BJ (cell line): ENCODE results near the gene SLC6A16. TPM values are rescaled to one million over a fixed set of nuclear protein-coding genes. Genes with fewer than 3 reads are reported as not detected.
"Not testable (repeated sequence)": the region's sequence is repeated elsewhere in the genome, so short reads cannot be mapped to it uniquely, and the experiment has no call there.

ENCODE experiments used
- CTCF ChIA-PET: fragments of 350-600 bp; formaldehyde crosslinking; extraction: SDS; loops from one replicate; lab custom pipeline; 2021; ENCODE audit warnings: antibody characterized with exemption, inconsistent platforms; lab: Yijun Ruan, JAX
- POLR2A ChIA-PET: fragments of 300-600 bp; sonication (Branson Sonifier 250); formaldehyde crosslinking; extraction: SDS; loops from one replicate; lab custom pipeline; 2021; ENCODE audit warnings: antibody characterized with exemption; lab: Charles Lee
- DNase-seq: peaks from one replicate; pipeline ENCODE4 v3.0.0-alpha.2; 2011; ENCODE audit warnings: low read depth
- H3K27me3 ChIP-seq: 2 replicates; pipeline ENCODE4 v1.6.0; 2011; ENCODE audit warnings: low read length; ENCODE audit not compliant: control insufficient read depth, insufficient read depth
- H3K36me3 ChIP-seq: 2 replicates; pipeline ENCODE4 v1.5.1; 2011; ENCODE audit warnings: low read length; ENCODE audit not compliant: control insufficient read depth, insufficient read depth
- H3K4me3 ChIP-seq: 2 replicates; pipeline ENCODE4 v1.5.1; 2011; ENCODE audit warnings: low read depth, mild to moderate bottlenecking, control low read depth, low read length
- polyA plus RNA-seq: library from polyadenylated mRNA; depleted of rRNA; stranded (reverse); fragments of >200 nt; gene quantifications from 2 replicates; pipeline ENCODE4 v1.2.3, GENCODE V29; 2011
- TF ChIP-seq, protein P1 (sequence below): IDR thresholded peaks from 2 replicates; pipeline ENCODE4 v1.5.1; 2011; ENCODE audit warnings: low read depth, mild to moderate bottlenecking, control low read depth, inconsistent platforms, low read length, moderate library complexity; ENCODE audit not compliant: insufficient read depth

Gene SLC6A16
- polyA plus RNA-seq, 1 experiment = 0.42 TPM

DNA sequence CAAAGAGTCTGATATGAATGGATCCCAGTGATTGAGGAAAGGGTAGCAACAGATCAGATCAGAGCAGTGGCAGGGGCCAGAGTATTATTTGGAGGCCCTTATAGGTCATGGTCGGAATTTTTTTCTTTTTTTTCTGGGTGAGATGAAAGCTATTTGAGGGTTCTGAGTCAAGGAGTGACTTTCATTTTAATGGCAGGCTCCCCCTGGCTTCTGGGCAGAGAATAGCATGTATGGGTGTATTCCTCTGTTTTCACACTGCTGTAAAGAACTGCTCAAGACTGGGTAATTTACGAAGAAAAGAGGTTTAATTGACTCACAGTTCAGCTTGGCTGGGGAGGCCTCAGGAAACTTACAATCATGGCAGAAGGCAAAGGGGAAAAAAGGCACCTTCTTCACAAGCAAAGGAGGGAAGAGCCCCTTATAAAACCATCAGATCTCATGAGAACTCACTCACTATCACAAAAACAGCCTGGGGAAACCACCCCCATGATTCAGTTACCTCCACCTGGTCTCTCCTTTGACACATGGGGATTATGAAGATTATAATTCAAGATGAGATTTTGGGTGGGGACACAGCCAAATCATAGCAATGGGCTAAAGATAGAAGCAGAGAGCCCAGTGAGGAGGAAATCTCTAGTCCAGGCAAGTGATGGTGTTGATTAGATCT, 3.0 kb upstream of the SLC6A16 start:
- H3K27me3 ChIP-seq = no peaks in the 10 kb centered on the region
- no peaks in the 10 kb centered on the region for H3K36me3 ChIP-seq
- TF ChIP-seq, protein P1, sequence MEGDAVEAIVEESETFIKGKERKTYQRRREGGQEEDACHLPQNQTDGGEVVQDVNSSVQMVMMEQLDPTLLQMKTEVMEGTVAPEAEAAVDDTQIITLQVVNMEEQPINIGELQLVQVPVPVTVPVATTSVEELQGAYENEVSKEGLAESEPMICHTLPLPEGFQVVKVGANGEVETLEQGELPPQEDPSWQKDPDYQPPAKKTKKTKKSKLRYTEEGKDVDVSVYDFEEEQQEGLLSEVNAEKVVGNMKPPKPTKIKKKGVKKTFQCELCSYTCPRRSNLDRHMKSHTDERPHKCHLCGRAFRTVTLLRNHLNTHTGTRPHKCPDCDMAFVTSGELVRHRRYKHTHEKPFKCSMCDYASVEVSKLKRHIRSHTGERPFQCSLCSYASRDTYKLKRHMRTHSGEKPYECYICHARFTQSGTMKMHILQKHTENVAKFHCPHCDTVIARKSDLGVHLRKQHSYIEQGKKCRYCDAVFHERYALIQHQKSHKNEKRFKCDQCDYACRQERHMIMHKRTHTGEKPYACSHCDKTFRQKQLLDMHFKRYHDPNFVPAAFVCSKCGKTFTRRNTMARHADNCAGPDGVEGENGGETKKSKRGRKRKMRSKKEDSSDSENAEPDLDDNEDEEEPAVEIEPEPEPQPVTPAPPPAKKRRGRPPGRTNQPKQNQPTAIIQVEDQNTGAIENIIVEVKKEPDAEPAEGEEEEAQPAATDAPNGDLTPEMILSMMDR = peak; percentile 71
- CTCF ChIA-PET = interaction anchor here (0.7 to 1.2 kb wide), 4 partner anchors 12 to 230 kb away, joined by 3 to 6 read pairs (median 4); no protein-coding TSS in a partner anchor
- DNase-seq = no peak
- no peak overlapping the region for H3K4me3 ChIP-seq
- POLR2A ChIA-PET = no interaction called here

DNA sequence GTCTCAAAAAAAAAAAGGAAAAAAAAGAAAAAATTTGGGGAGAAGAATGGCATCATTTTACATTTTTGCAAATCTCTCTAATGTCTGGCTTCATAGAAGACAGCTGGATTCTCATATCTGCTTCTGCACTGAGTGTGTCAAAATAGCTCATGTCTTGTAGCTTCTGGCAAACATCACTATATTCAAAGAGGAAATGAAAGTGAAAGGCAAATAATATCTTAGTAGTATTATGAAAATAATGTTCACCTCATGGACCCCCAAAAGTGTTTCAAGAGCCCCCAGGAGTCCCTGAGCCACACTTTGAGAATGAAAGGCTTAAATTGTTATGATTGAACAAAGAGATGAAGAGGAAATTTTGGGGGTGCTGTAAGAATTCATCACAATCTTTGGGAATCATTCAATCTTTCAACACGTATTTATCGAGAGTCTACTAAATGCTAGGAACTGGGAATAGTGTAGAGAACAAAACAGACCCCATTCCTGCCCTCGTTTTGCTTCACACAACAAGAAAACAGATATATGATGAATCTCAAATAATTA, 1.2 kb upstream of the SLC6A16 start:
- ChIA-PET CTCF (interaction anchor here (0.6 to 1.6 kb wide), 2 partner anchors 12 to 25 kb away, joined by 3 to 4 read pairs; no protein-coding TSS in a partner anchor), POLR2A (no interaction called here)

DNA sequence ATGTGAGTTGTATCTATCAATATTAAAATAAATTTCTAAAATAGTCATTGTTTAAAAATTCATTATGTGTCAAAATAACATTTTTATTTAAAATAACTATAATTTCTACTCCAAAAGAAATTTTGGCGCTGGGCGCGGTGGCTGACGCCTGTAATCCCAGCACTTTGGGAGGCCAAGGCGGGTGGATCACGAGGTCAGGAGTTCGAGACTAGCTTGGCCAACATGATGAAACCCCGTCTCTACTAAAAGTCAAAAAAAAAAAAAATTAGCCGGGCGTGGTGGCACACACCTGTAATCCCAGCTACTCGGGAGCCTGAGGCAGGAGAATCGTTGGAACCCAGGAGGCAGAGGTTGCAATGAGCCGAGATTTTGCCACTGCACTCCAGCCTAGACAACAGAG, 765 bp upstream of the SLC6A16 start:
- H3K36me3 ChIP-seq, H3K27me3 ChIP-seq, DNase-seq, H3K4me3 ChIP-seq, POLR2A ChIA-PET: not testable (repeated sequence)
- CTCF ChIA-PET = interaction anchor here (1.6 kb wide), 1 partner anchor 24 kb away, joined by 4 read pairs; no protein-coding TSS in a partner anchor

More for the DNA sequence above, 1.2 kb upstream of the SLC6A16 start:
- Histone ChIP-seq H3K36me3 (no peaks in the 10 kb centered on the region), H3K4me3 (no peak overlapping the region), H3K27me3 (no peaks in the 10 kb centered on the region)
- TF ChIP-seq, protein P1 = no peak
- no peak for DNase-seq

DNA sequence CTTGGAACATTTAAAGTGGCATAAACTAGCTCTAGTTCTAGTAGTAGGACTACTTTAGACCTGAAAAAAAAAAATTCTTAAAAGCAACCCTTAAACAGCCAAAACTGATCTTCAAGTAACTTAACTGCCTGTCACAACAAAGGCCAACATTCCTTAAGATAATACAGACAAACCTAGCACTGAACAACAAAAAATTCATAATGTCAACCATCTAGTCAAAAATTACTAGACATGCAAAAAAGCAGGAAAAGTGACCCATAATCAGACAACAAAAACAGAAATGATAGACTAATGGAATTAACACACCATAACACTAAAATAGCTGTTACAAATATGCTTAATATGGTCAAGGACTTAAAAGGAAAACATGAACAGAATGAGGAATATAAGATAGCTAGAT, 6.7 kb downstream of the SLC6A16 start:
- Histone ChIP-seq H3K4me3 (no peak overlapping the region), H3K36me3 (no peaks in the 10 kb centered on the region), H3K27me3 (no peaks in the 10 kb centered on the region)
- no peak for DNase-seq
- TF ChIP-seq, protein P1 = no peak
- POLR2A ChIA-PET = no interaction called here
- CTCF ChIA-PET = interaction anchor here (0.6 to 1.1 kb wide), 2 partner anchors 9 to 78 kb away, joined by 3 to 4 read pairs; no protein-coding TSS in a partner anchor

DNA sequence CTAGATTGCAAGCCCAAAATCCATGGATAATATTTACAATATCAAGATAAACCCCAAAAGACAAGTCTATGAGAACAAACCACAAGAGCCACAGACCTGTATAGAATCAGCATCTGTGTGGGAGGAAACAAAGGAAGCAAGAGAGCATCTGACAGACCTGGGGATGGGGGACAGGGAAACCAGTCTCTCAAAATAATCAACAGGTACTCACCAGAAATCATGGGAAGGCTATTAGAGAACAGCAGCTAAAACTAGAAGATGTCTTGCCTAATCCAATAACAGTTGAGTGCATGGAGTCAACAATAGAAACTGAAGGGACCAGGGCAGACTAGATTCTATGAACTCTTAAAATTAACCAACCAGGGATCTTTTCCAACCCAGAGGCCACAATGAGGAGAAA, 8.7 kb downstream of the SLC6A16 start:
- POLR2A ChIA-PET = no interaction called here
- no peaks in the 10 kb centered on the region for H3K27me3 ChIP-seq

More for the DNA sequence above, 8.7 kb downstream of the SLC6A16 start:
- CTCF ChIA-PET = interaction anchor here (0.6 to 1.7 kb wide), 3 partner anchors 12 to 16 kb away, joined by 3 to 14 read pairs (median 6); no protein-coding TSS in a partner anchor
- Histone ChIP-seq H3K36me3 (no peaks in the 10 kb centered on the region), H3K4me3 (no peak overlapping the region)
- TF ChIP-seq, protein P1 = no peak
- DNase-seq = no peak
